Neural progenitor cell (in vitro differentiated cells): ENCODE results near the gene UROC1. TPM values are rescaled to one million over a fixed set of nuclear protein-coding genes. Genes with fewer than 3 reads are reported as not detected.
A peak's percentile ranks its signal among the peaks of the same experiment; 100 is the strongest.

Experiments used
- DNase-seq: peaks from one replicate; pipeline ENCODE4 v3.0.0-alpha.2; 2016; ENCODE audit warnings: low spot score
- H2AFZ ChIP-seq: fragments of 200-600 bp; sonication (generic); replicated peaks from 2 replicates; pipeline ENCODE4 v1.6.1; 2016; ENCODE audit warnings: antibody characterized with exemption
- H3F3A ChIP-seq: fragments of 200-600 bp; sonication (generic); 2 replicates; pipeline ENCODE4 v1.6.1; 2016; ENCODE audit warnings: antibody characterized with exemption, low read depth
- H3K27ac ChIP-seq: fragments of 200-600 bp; sonication (generic); 2 replicates; pipeline ENCODE4 v1.5.1; 2016; ENCODE audit warnings: mild to moderate bottlenecking
- H3K27me3 ChIP-seq: fragments of 200-600 bp; sonication (generic); 2 replicates; pipeline ENCODE4 v1.6.1; 2016; ENCODE audit warnings: mild to moderate bottlenecking, moderate library complexity
- H3K36me3 ChIP-seq: fragments of 200-600 bp; sonication (generic); 2 replicates; pipeline ENCODE4 v1.5.1; 2016
- H3K4me1 ChIP-seq: fragments of 200-600 bp; sonication (generic); 2 replicates; pipeline ENCODE4 v1.6.1; 2016; ENCODE audit warnings: mixed run types
- H3K4me2 ChIP-seq: fragments of 200-600 bp; sonication (generic); 2 replicates; pipeline ENCODE4 v1.6.1; 2016
- H3K4me3 ChIP-seq: fragments of 200-600 bp; sonication (generic); 2 replicates; pipeline ENCODE4 v1.5.1; 2016
- H3K79me2 ChIP-seq: fragments of 200-600 bp; sonication (generic); 2 replicates; pipeline ENCODE4 v1.6.1; 2016; ENCODE audit warnings: low read depth
- H3K9ac ChIP-seq: fragments of 200-600 bp; sonication (generic); 2 replicates; pipeline ENCODE4 v1.6.1; 2016
- H3K9me3 ChIP-seq: fragments of 200-600 bp; sonication (generic); 2 replicates; pipeline ENCODE4 v1.5.1; 2016; ENCODE audit warnings: low read depth
- H4K20me1 ChIP-seq: fragments of 200-600 bp; sonication (generic); 2 replicates; pipeline ENCODE4 v1.6.1; 2016; ENCODE audit warnings: low read depth
- H3K27ac Mint-ChIP-seq: 3 replicates; pipeline ENCODE4 v1.8.0; 2021; ENCODE audit warnings: mixed read lengths
- H3K27me3 Mint-ChIP-seq: 2 replicates; pipeline ENCODE4 v1.8.0; 2022; ENCODE audit warnings: low read depth, mild to moderate bottlenecking, inconsistent platforms, moderate library complexity, mixed read lengths; ENCODE audit not compliant: insufficient read depth
- H3K36me3 Mint-ChIP-seq: 3 replicates; pipeline ENCODE4 v1.8.0; 2021; ENCODE audit warnings: mixed read lengths
- H3K4me1 Mint-ChIP-seq: 3 replicates; pipeline ENCODE4 v1.8.0; 2021; ENCODE audit warnings: mixed read lengths
- H3K4me3 Mint-ChIP-seq: 3 replicates; pipeline ENCODE4 v1.8.0; 2021; ENCODE audit warnings: mild to moderate bottlenecking, moderate library complexity, mixed read lengths
- H3K9me3 Mint-ChIP-seq: 3 replicates; pipeline ENCODE4 v1.8.0; 2020; ENCODE audit warnings: mixed read lengths
- EZH2 ChIP-seq: fragments of 200-600 bp; sonication (generic); IDR thresholded peaks from 2 replicates; pipeline ENCODE4 v1.6.1; 2017; ENCODE audit warnings: antibody characterized with exemption, mild to moderate bottlenecking, moderate library complexity
- EZH2phosphoT487 ChIP-seq: fragments of 200-600 bp; sonication (generic); IDR thresholded peaks from 2 replicates; pipeline ENCODE4 v1.6.1; 2017; ENCODE audit warnings: antibody characterized with exemption
- total RNA-seq: library from RNA; depleted of rRNA; stranded (reverse); fragments of >200 nt; gene quantifications from 2 replicates; pipeline ENCODE4 v1.2.3, GENCODE V29; 2015; ENCODE audit warnings: low replicate concordance
- TF ChIP-seq, protein P1 (sequence below): fragments of 200-600 bp; sonication (generic); IDR thresholded peaks from 2 replicates; pipeline ENCODE4 v1.5.1; 2017; ENCODE audit warnings: antibody characterized with exemption, mild to moderate bottlenecking

The UROC1 gene
- total RNA-seq, 1 donor from 2014 or later: not detected

- H3K36me3 ChIP-seq: peaks cover 4% of the 10 kb centered on the region
- no peaks in the 10 kb centered on the region for H3K27me3 ChIP-seq
- H3K79me2 ChIP-seq: peaks cover 13% of the 10 kb centered on the region
- Mint-ChIP-seq H3K9me3 (no peaks in the 10 kb centered on the region), H3K27me3 (peaks cover 3% of the 10 kb centered on the region), H3K36me3 (peaks cover 35% of the 10 kb centered on the region), H3K4me3 (peak overlapping the region; percentile 3), H3K4me1 (peaks cover 19% of the 10 kb centered on the region), H3K27ac (no peak overlapping the region)
- H3F3A ChIP-seq: no peaks in the 10 kb centered on the region
- no peak overlapping the region for H3K27ac ChIP-seq
- no peaks in the 10 kb centered on the region for H3K4me1 ChIP-seq
- no peak overlapping the region for H3K4me3 ChIP-seq
- H3K9ac ChIP-seq: no peak overlapping the region
- TF ChIP-seq EZH2 (no peak), EZH2phosphoT487 (no peak)
- TF ChIP-seq, protein P1, sequence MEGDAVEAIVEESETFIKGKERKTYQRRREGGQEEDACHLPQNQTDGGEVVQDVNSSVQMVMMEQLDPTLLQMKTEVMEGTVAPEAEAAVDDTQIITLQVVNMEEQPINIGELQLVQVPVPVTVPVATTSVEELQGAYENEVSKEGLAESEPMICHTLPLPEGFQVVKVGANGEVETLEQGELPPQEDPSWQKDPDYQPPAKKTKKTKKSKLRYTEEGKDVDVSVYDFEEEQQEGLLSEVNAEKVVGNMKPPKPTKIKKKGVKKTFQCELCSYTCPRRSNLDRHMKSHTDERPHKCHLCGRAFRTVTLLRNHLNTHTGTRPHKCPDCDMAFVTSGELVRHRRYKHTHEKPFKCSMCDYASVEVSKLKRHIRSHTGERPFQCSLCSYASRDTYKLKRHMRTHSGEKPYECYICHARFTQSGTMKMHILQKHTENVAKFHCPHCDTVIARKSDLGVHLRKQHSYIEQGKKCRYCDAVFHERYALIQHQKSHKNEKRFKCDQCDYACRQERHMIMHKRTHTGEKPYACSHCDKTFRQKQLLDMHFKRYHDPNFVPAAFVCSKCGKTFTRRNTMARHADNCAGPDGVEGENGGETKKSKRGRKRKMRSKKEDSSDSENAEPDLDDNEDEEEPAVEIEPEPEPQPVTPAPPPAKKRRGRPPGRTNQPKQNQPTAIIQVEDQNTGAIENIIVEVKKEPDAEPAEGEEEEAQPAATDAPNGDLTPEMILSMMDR: no peak
- DNase-seq: no peak
- H3K9me3 ChIP-seq: no peaks in the 10 kb centered on the region
- peaks cover 18% of the 10 kb centered on the region for H4K20me1 ChIP-seq
- no peak overlapping the region for H2AFZ ChIP-seq
- no peak overlapping the region for H3K4me2 ChIP-seq
Observed at GRCh38 chr3:126454437-126455198, 63.0 kb downstream of the UROC1 start.

- Histone ChIP-seq H4K20me1 (peaks cover 18% of the 10 kb centered on the region), H3K27ac (no peak overlapping the region), H3K27me3 (no peaks in the 10 kb centered on the region), H3K79me2 (peaks cover 13% of the 10 kb centered on the region), H3K4me2 (no peak overlapping the region), H3K4me1 (no peaks in the 10 kb centered on the region), H3K9me3 (no peaks in the 10 kb centered on the region), H3K9ac (no peak overlapping the region), H2AFZ (no peak overlapping the region), H3K4me3 (no peak overlapping the region), H3F3A (no peaks in the 10 kb centered on the region), H3K36me3 (peaks cover 4% of the 10 kb centered on the region)
- Mint-ChIP-seq H3K9me3 (no peaks in the 10 kb centered on the region), H3K36me3 (peaks cover 35% of the 10 kb centered on the region), H3K4me1 (peaks cover 19% of the 10 kb centered on the region), H3K27me3 (peaks cover 3% of the 10 kb centered on the region), H3K4me3 (peak overlapping the region; percentile 3), H3K27ac (no peak overlapping the region)
- no peak for DNase-seq
- TF ChIP-seq EZH2: no peak
- TF ChIP-seq, protein P1: no peak
Observed at GRCh38 chr3:126454025-126454424, 63.5 kb downstream of the UROC1 start.

DNA sequence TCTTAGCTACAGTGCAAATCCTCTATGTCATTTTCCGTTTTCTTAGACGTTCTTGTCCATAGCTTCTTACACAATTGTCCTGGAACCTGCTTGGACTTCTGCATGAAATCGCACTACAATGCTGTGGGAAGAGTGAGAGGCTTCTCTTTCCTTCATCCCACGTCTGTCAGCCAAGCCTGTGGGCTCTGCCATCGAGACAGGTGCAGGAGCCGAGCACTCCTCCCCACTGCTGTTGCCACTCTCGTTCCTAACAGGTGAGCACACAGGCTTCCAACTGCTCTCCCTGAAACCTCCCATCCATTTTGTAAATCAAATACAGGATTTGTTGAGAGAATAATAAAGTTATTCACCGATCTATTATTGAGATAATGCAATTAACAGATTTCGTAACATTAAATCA lies 65.4 kb downstream of the UROC1 start:
- no peaks in the 10 kb centered on the region for H3K27me3 ChIP-seq
- Mint-ChIP-seq H3K36me3 (peaks cover 28% of the 10 kb centered on the region), H3K27ac (no peak overlapping the region), H3K4me1 (peaks cover 19% of the 10 kb centered on the region), H3K9me3 (no peaks in the 10 kb centered on the region), H3K4me3 (no peak overlapping the region), H3K27me3 (peaks cover 3% of the 10 kb centered on the region)
- no peaks in the 10 kb centered on the region for H3K4me1 ChIP-seq
- no peak overlapping the region for H2AFZ ChIP-seq
- H3K9ac ChIP-seq: no peak overlapping the region
- H3K4me2 ChIP-seq: no peak overlapping the region
- peaks cover 17% of the 10 kb centered on the region for H4K20me1 ChIP-seq
- H3K36me3 ChIP-seq: peaks cover 4% of the 10 kb centered on the region
- no peak overlapping the region for H3K27ac ChIP-seq
- H3F3A ChIP-seq: no peaks in the 10 kb centered on the region
- TF ChIP-seq, protein P1: no peak
- TF ChIP-seq EZH2phosphoT487: no peak
- no peak for TF ChIP-seq EZH2
- H3K79me2 ChIP-seq: peaks cover 7% of the 10 kb centered on the region
- H3K4me3 ChIP-seq: no peak overlapping the region
- no peaks in the 10 kb centered on the region for H3K9me3 ChIP-seq
- DNase-seq: no peak
